GM13976 (cell line): Measurements from ENCODE around the gene ZNF521.

Experiments used
- DNase-seq: peaks from one replicate; pipeline ENCODE4 v3.0.0; 2012; ENCODE audit warnings: low spot score
- CTCF ChIP-seq: IDR thresholded peaks from 2 replicates; pipeline ENCODE4 v1.5.1; 2012; ENCODE audit warnings: borderline replicate concordance, mild to moderate bottlenecking; ENCODE audit not compliant: insufficient read depth; ENCODE audit errors: extremely low read depth, missing control alignments, control extremely low read depth
- in situ Hi-C: fragments of 300-500 bp; cut with MboI; formaldehyde crosslinking; loops from one replicate; pipeline ENCODE4 v1.12.0; 2022; ENCODE audit warnings: low sequenced_read_pairs, mixed read lengths, inconsistent platforms; ENCODE audit not compliant: unreplicated experiment

ZNF521 gene

GRCh38 chr18:25225151-25225550, 126.8 kb downstream of the ZNF521 start:
- no peak for DNase-seq
- in situ Hi-C loops = no loop called here
- no peak for TF ChIP-seq CTCF

GRCh38 chr18:25223899-25224886, 127.8 kb downstream of the ZNF521 start:
- no peak for DNase-seq
- no peak for TF ChIP-seq CTCF
- in situ Hi-C loops = no loop called here

GRCh38 chr18:25223211-25223610, 128.8 kb downstream of the ZNF521 start:
- no peak for TF ChIP-seq CTCF
- DNase-seq = no peak
- in situ Hi-C loops = no loop called here

- in situ Hi-C loops = no loop called here
- TF ChIP-seq CTCF = no peak
- no peak for DNase-seq
Observed at GRCh38 chr18:25222648-25223047, 129.3 kb downstream of the ZNF521 start.

GRCh38 chr18:25210622-25211021, 141.3 kb downstream of the ZNF521 start:
- in situ Hi-C loops = no loop called here
- no peak for DNase-seq
- TF ChIP-seq CTCF = no peak

GRCh38 chr18:25192065-25192464, 159.9 kb downstream of the ZNF521 start:
- in situ Hi-C loops = no loop called here
- TF ChIP-seq CTCF = no peak
- DNase-seq = no peak
